ENCODE data around the gene GNG3. TPM values are rescaled to one million over a fixed set of nuclear protein-coding genes. Genes with fewer than 3 reads are reported as not detected.
"Not testable (repeated sequence)": the region's sequence is repeated elsewhere in the genome, so short reads cannot be mapped to it uniquely, and the experiment has no call there.

Gene GNG3
- total RNA-seq, 4 donors from 2014 or later, result not detected

DNA sequence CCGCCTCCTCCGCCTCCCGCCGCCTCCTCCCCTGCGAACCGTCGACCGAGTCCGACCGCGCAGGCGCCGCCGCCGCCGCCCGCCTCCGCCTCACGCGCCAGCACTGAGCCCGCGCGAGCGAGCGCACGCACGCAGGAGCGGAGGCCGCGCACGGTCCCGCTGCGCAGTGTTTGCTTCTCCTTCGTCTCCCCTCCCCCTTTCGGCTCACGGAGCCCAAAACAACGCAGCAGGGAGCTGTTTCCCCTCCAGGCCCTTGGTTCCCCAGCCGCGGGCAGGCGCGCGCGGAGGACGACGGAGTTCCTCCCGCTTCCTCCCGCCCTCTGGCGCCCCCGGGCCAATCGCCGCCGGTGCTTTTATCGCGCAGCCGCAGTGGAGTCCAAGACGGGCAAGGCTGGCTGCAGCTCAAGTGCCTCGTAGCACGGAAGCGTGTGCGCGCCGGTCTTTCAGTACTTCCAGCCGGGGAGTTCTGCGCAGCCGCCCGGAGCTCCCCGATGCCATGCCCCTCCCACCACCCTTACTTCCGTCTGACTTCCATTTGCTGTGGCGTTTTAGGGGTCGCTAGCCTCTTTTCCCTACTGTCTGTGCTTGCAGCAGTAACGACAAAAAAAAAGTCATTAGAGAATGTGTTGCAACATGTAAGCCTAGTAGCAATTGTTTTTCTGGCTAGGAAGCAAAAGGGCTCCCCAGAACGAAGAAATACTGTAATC lies 19.8 kb downstream of the GNG3 start, which contains the start of gene HNRNPUL2:
HNRNPUL2 (minus strand) TSS at position 293 of the 707 bp plus-strand sequence. CDS start 301 bp downstream, outside the sequence.
- ATAC-seq (ENCODE audit: low FRiP score) (peak; percentile 92), DNase-seq (ENCODE audit: low spot score) (peak; percentile 91)
- TF ChIP-seq, protein P1, sequence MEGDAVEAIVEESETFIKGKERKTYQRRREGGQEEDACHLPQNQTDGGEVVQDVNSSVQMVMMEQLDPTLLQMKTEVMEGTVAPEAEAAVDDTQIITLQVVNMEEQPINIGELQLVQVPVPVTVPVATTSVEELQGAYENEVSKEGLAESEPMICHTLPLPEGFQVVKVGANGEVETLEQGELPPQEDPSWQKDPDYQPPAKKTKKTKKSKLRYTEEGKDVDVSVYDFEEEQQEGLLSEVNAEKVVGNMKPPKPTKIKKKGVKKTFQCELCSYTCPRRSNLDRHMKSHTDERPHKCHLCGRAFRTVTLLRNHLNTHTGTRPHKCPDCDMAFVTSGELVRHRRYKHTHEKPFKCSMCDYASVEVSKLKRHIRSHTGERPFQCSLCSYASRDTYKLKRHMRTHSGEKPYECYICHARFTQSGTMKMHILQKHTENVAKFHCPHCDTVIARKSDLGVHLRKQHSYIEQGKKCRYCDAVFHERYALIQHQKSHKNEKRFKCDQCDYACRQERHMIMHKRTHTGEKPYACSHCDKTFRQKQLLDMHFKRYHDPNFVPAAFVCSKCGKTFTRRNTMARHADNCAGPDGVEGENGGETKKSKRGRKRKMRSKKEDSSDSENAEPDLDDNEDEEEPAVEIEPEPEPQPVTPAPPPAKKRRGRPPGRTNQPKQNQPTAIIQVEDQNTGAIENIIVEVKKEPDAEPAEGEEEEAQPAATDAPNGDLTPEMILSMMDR (IDR thresholded peaks at IDR 0.05), result no peak

DNA sequence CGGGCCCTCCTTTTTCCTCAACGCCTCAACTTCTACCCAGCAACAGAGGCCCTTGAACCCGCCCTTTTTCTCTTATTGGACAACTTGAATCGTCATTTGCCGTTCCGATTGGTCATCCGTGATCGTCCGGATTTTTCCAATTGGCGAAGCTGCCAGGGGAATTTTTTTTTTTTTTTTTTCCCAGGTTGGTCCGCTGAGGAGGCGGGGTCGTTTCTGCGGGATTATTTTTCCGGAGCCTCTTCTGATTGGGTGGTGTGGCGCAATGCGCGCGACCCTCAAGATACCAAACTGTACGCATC lies 20.3 kb downstream of the GNG3 start:
- TF ChIP-seq, protein P1 (IDR thresholded peaks at IDR 0.05), result no peak
- DNase-seq (ENCODE audit: low spot score) (peak; percentile 42), ATAC-seq (ENCODE audit: low FRiP score) (peak; percentile 72)

- ATAC-seq (ENCODE audit: low FRiP score), result peak; percentile 46
- TF ChIP-seq, protein P1 (IDR thresholded peaks at IDR 0.05), result no peak
- peak; percentile 85 for DNase-seq (ENCODE audit: low spot score)
Observed at GRCh38 chr11:62728171-62728988, 20.9 kb downstream of the GNG3 start, which contains the start of gene TTC9C. Gene TTC9C (plus strand): TSS chr11:62728486. CDS start chr11:62728849, 363 bp downstream.

DNA sequence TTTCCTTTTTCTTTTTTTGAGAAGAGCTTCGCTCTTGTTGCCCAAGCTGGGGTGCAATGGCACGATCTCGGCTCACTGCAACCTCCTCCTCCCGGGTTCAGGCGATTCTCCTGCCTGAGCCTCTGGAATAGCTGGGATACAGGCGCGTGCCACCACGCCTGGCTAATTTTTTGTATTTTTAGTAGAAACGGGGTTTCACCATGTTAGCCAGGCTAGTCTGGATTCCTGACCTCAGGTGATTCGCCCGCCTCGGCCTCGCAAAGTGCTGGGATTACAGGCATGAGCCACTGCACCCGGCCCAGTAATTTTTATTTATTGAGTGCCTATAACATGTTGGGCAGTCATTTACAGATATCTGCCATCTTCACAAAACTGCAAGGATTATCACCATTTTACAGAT lies 22.6 kb downstream of the GNG3 start:
- ATAC-seq (ENCODE audit: low FRiP score); DNase-seq (ENCODE audit: low spot score): not testable (repeated sequence)

GRCh38 chr11:62732830-62733229 lies 25.4 kb downstream of the GNG3 start:
- TF ChIP-seq, protein P1 (IDR thresholded peaks at IDR 0.05), result no peak
- ATAC-seq (ENCODE audit: low FRiP score) (no peak), DNase-seq (ENCODE audit: low spot score) (no peak)

DNA sequence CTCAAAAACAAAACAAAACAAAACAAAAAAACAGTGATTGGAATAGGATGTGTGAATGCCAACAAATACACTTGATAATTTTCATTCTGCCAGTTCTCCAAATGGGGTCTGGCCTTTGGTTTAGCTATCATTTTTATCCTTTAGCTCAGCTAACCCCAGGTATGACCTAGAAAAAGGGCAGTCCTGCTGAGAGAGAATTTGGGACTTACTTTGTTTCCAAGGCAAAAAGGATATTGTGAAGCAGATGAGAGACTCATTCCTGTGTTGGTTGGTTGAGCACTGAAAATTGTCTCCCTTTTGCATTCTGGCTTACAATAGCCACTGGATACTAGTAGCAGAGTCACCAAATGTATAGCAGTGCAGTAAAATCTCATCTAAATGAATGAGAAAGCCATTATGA lies 29.7 kb downstream of the GNG3 start:
- ATAC-seq (ENCODE audit: low FRiP score) (no peak), DNase-seq (ENCODE audit: low spot score) (no peak)
- TF ChIP-seq, protein P1 (IDR thresholded peaks at IDR 0.05), result no peak

GRCh38 chr11:62747475-62748160 lies 40.1 kb downstream of the GNG3 start:
- ATAC-seq (ENCODE audit: low FRiP score), result no peak
- DNase-seq (ENCODE audit: low spot score), result no peak
- TF ChIP-seq, protein P1 (IDR thresholded peaks at IDR 0.05), result no peak

- not testable (repeated sequence) for ATAC-seq (ENCODE audit: low FRiP score); DNase-seq (ENCODE audit: low spot score)
Observed at GRCh38 chr11:62749931-62750330, 42.5 kb downstream of the GNG3 start.

Measured in omental fat pad (tissue), 4 donors.